GM21367 (cell line): ENCODE results near the gene SCN8A.

ENCODE experiments used
- ATAC-seq: cut with Tn5 transposase; IDR thresholded peaks from one replicate; pipeline ENCODE4 v1.9.1; 2021; ENCODE audit not compliant: unreplicated experiment

Gene SCN8A

DNA sequence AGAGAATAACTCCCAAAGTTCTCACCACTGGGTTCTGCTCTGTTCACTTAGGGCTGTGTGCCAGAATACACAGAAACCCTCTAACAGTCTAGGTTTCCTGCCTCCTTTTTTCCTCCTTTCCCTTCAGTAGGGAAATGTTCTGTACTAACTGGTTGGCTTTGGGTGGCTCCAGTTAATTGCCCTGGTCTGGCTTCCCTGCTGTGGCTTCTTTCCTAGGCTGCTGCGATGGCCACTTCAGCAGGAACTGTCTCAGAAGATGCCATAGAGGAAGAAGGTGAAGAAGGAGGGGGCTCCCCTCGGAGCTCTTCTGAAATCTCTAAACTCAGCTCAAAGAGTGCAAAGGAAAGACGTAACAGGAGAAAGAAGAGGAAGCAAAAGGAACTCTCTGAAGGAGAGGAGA, 115.2 kb downstream of the SCN8A start:
- no peak for ATAC-seq

GRCh38 chr12:51714666-51715065, 123.6 kb downstream of the SCN8A start:
- no peak for ATAC-seq

DNA sequence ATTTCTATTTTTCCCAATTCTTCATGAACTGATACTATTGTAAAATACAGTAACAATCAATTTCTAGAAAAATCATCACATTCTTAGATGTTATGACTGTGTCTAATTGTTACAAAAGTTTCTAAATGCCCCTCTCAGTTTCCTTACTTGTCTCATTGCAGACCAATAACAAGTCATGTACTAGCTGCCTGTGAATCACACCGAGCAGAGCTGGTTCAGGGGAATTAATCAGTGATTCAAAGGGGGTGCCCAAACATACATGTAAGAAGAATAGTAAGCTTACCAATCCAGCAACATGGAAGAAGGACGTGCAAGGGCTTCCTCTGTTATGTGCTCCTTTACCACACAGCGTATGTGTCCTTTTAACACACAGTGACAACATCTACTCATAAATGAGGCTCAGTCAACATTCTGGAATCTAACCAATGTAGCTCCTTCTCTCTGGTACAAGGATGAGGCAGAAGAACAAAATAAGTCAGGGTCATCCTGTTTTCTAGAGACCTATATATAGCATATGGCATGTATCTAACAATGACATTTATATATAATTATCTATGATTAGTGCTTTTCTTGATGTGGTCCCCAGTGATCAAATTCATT, 126.4 kb downstream of the SCN8A start:
- no peak for ATAC-seq

DNA sequence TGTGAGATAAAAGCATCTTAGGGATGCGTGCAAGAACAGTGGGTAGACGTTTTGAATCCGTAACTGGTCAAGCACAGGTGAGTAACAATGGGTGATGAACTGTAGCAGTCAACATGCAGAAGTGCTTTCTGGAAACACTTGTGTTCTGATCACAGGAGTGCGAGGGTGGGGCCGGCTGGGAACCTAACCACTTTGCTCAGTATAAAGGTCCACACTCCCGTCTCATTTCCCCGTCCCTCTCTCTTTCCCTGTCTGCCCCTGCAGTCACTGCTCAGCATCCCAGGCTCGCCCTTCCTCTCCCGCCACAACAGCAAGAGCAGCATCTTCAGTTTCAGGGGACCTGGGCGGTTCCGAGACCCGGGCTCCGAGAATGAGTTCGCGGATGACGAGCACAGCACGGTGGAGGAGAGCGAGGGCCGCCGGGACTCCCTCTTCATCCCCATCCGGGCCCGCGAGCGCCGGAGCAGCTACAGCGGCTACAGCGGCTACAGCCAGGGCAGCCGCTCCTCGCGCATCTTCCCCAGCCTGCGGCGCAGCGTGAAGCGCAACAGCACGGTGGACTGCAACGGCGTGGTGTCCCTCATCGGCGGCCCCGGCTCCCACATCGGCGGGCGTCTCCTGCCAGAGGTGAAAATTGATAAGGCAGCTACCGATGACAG, 130.4 kb downstream of the SCN8A start:
- ATAC-seq = no peak

- ATAC-seq = no peak
These were observed 131.4 kb downstream of the SCN8A start for GRCh38 chr12:51722431-51722830.

- ATAC-seq = no peak
These were observed 135.1 kb downstream of the SCN8A start for GRCh38 chr12:51726161-51726560.

DNA sequence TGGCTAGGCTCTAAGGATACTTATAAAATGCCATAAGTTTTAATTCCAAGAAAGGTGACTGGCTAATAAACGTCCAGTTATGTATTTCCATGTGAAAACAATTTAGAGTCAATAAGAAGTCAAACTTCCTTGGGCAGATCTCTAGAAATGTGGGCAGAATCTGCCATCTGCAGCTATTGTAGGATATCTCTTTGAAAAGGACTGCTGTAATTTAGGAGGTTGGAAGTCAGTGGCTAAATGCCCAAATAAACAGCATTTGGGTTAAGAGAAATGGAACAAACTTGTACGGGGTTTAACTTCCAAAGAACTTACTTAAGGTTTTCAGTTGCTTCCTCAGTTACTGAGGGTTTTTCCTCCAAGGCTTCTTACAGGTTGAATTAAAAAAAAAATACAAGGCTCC, 135.9 kb downstream of the SCN8A start:
- no peak for ATAC-seq

DNA sequence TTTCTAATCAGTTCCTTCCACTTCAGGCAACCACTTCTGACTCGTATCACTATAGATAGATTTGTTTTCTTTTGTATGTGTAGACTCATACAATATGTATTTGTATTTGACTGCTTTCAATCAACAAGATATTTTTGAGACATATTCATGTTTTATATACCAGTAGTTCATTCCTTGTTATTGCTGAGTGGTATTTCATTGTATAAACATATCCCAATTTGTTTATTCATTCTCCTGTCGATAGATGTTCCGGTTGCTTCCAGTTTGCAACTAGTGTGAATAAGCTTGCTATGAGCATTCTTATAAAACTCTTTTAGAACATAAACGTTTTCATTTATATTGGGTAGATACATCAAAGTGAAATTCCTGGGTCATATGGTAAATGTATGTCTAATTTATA, 138.3 kb downstream of the SCN8A start:
- ATAC-seq = no peak

GRCh38 chr12:51730745-51731144, 139.7 kb downstream of the SCN8A start:
- ATAC-seq = no peak

- no peak for ATAC-seq
These were observed 149.5 kb downstream of the SCN8A start for GRCh38 chr12:51740536-51740935.

DNA sequence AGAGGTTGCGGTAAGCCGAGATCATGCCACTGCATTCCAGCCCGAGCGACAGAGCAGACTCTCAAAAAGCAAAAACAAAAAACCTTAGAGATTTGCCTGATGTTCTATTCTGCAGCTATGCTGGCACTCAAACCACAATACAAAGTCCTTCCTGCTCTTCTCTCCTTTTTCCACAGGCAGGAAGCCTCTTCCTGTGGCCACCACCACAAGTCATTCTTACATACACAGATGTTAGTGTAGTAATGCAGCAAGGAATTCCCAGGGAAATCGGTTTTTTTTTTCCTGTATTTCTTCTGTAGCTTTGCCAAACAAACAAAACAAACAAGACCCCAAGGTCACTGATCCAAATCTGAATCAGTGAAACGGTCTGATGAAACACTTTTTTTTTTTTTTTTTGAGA, 153.2 kb downstream of the SCN8A start:
- no peak for ATAC-seq

DNA sequence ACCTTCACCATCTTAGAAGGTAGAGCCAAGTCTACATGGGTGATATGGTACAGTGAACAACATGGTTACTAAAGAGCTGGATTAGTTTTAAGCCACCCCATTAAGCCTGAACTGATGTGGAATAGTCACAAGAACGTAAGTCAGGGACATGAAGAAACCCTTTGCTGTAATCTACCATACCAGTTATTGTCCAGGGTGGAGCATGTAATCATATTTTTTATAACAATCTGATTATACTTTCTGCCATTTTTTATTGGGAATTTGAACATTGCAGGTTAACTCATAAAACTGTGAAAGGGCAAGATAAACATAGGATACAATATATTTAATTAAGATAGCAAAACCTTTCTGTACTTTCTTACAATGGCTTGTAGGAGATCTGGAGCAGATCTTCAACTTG, 153.9 kb downstream of the SCN8A start:
- no peak for ATAC-seq

GRCh38 chr12:51746416-51746815, 155.4 kb downstream of the SCN8A start:
- ATAC-seq = no peak

- ATAC-seq = no peak
These were observed 157.2 kb downstream of the SCN8A start for GRCh38 chr12:51748235-51748634.

DNA sequence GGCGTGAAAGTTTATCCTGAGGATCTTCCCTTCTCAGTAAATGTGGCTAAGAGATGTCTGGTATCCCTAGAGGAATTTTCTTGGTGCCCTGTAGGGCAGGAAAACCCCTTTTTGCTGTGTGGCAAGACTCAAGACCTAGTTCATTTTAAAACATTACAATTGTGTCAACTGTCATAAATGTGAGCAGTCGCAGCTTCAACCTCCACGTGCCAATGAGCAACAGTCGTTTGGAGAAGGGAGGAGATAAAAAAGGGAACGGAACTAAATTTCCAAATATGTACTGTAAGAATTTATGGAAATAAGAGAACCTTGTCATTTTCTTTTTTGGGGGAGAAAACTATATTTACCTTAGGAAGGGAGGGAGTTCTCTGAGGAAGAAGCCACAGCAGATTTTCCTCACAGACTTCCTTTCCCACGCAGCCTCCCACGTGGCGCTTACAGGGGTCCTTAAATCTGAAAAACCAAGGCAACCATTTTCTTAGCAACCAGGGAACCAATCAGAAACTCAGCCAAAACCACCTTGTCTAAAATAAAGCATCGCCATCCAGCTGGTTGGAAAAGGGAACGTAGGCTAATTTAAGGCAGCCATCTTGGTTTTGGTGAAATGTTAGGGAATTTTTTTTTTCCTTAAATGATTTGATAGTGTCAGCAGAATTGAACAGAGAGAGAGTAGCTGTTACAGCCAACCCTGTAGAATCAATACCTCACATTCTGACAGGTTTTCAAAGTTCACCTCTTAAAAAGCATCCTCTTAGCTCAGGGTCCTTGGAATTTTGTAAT, 158.4 kb downstream of the SCN8A start:
- ATAC-seq = no peak

DNA sequence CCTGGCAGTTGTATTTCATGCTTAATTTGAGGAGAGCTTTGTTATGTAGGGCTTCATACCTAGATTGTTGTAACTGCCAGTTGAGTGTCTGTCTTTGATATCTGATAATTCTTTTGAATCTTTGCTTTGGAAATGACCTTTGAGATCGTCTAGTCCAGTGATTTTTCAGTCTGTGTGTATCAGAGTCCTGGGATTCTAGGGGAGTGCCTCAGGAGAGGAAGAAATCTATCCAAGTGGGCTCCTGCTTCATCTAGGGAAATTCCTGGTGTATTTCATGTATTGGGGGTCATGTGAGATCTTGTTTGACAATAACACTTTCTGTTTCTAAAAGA, 158.9 kb downstream of the SCN8A start:
- no peak for ATAC-seq

GRCh38 chr12:51751661-51752060, 160.6 kb downstream of the SCN8A start:
- ATAC-seq = no peak

GRCh38 chr12:51752234-51752889, 161.3 kb downstream of the SCN8A start:
- ATAC-seq = no peak

DNA sequence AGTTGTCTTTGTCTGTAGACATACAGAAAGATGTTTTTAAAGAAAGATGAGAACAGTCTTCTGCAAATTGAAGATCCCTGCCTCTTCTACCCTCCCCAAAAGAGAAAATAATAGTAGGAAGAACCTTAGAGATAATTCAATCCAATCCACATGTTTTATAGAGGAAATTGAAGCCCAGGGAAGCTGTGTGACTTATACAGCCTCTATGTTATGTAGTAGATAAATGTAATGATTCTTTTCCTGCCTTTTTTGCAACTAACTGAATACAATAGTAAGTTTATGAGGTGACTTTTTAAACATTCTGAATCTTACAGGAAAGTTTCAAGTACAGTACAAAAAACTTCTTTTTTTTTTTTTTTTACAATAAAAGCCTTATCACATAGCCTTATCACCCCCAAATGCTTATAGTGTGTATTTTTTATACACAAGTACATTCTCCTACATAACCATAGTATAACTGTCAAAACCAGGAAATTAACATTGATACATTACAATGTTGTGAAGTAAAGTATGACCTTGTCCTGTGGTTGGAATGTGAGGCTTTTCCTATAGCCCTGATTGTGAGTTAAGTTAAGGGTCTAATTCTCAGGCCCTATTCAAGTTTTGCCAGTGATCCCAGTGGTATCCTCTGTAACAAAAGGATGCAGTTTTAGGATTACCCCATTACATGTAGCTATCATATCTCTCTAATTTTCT, 163.1 kb downstream of the SCN8A start:
- ATAC-seq = no peak

- no peak for ATAC-seq
These were observed 164.2 kb downstream of the SCN8A start for GRCh38 chr12:51755251-51755650.

DNA sequence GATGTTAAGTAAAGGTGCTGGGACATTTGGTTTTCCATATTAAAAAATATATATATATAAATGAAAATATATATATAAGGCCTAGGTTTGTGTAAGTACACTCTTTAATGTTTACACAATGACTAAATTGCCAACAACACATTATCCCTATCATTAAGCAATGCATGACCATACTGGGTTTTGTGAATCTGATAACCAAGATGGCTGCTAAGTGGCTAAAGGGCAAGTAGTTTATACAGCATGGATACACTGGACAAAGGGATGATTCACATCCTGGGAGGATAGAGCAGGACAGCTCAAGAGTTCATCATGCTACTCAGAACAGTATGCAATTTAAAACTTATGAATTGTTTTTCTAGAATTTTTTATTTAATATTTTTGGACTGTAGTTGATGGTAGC, 168.1 kb downstream of the SCN8A start:
- ATAC-seq = no peak
